Embryonic facial prominence (tissue), 1 donor: ENCODE measurements around the gene ABCC8.

Experiments used
- DNase-seq: peaks from one replicate; pipeline ENCODE4 v3.0.0-alpha.2; 2016; ENCODE audit errors: extremely low spot score

ABCC8 gene

GRCh38 chr11:17506314-17506713 lies 29.7 kb upstream of the ABCC8 start:
- no peak for DNase-seq

DNA sequence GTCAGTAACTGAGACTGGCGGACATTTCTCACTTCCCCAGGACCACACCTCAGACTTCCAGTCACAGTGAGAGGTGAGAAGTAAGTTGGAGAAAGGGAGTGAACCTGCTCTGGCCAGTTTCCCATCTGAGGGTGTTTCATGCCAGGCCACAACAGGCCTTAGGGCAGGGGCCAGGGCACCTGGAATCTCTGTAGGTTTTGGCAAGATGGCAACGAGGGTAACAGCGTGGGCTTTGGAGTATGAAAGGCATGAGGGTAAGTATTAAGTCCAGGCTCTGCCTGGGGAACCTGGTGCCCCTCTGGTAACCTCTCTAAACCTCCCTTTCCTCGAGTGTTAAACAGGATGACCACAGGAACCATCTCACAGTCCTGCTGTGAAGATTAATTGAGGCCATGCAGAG lies 28.5 kb upstream of the ABCC8 start:
- DNase-seq, result no peak

DNA sequence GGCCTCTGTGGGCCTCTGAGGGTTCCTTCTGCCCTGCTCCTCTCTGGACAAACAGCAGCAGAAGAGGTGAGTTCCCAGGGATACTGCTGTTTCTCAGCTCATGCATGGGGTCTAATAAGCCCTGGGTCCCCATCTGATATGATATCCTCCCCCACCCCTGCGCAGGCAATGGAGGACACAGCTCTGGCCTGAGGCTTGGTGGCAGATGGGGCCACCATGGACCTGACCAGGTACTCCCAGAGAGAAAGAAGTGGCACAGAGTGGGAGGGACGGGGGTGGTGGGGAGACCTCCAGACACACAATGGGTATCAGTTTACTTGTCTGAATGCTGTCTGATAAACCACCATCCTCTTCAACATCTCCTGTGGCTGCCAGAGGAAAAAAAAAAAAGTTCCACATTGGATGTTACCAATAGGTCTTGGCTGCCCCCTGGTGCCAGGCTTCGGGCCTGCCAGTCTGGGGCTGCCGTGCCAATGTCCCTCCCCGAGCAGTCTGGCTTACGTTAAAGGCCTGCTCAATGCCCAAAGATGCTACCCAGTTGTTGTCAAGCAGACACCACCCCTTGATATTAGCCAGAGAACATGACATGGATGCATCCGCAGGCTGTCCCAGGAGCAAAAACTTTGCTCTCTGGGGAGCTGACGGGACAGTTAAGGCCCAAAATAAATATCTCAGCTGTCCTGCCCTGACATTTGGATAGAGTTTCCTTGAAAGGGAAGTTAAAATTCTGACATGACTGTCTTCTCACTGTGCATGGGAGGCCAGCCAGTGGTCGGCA lies 27.9 kb upstream of the ABCC8 start:
- DNase-seq, result no peak

GRCh38 chr11:17502630-17503029 lies 26.0 kb upstream of the ABCC8 start:
- DNase-seq, result no peak

- no peak for DNase-seq
These were observed 24.0 kb upstream of the ABCC8 start for GRCh38 chr11:17500673-17501072.

DNA sequence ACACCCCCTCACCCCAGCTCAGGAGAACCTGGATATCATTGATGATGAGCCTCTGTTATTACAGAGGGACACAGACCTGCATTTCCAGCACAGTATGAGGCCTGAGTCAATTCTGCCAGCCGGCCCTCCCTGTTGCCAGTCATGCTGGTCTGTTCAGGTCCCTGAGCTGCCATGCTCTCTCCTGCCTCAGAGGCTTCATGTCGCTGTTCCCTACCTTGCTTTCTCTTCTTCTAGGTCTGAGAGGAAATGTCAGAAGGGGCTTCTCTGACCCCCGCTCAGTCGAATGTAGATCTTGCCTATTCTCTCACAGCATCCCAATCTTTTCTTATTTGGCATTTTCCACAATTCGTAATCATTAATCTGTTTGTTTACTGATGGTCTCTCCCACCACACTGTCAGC lies 21.8 kb upstream of the ABCC8 start:
- no peak for DNase-seq

DNA sequence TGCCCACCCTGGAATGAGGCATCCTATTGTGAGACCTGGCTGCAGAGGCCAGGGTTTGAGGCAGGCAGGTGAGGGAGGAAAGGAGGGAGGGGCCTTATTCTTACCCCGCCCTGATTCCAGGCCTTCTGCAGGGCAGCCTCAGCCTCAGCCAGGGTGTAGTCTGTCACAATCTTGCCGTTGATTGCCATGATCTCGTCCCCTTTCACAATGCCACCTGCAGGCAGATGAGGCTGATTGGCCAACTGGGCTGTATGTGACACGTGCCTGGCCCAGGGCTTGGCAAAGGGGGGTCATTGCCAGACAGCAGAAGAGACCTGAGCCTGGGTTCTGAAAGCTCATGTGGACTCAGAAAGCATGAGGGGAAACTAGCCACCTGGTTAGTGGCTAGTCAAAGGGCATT lies 21.4 kb upstream of the ABCC8 start:
- DNase-seq, result no peak

- DNase-seq, result no peak
These were observed 19.8 kb upstream of the ABCC8 start for GRCh38 chr11:17496406-17496805.

DNA sequence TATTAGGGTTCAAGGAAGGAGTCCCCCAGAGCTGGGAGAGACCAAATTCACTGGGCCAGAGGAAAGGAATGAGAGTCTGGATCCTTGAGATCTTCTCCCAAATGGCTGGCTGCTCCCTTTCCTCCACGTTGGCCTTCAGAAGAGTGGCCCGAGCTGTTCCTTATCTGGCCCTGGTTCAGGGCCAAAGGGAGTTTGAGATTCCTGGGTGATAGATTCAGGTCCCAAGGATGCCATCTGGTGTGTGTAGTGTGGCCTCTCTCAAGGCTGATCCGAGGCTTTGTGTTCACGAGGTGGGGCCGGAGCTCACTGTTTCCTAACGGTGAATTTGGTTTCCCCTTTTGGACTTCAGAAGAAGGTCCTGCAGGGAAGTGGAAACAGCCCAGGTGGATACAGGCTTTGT lies 17.4 kb upstream of the ABCC8 start:
- no peak for DNase-seq

- DNase-seq, result no peak
These were observed 14.3 kb upstream of the ABCC8 start for GRCh38 chr11:17490938-17491337.

DNA sequence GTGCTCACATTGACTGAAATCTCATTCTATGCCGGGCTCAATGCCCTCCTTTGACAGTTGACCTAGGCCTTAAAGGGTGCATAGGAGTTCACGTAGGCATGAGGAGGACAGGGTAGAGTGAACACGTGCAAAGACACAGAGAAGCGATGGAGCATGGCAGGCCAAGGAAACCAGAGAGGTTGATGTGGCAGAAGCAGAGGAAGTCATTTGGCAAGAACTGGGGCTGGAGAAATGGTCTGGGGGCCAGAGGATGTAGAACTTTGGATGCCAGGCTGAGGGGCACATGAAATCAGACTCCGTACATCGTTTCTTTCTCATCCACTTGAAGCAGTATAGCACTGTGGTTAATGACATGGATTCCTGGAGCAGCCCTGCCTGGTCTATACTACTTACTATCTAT lies 13.6 kb upstream of the ABCC8 start:
- no peak for DNase-seq

GRCh38 chr11:17489751-17490150 lies 13.1 kb upstream of the ABCC8 start:
- no peak for DNase-seq

DNA sequence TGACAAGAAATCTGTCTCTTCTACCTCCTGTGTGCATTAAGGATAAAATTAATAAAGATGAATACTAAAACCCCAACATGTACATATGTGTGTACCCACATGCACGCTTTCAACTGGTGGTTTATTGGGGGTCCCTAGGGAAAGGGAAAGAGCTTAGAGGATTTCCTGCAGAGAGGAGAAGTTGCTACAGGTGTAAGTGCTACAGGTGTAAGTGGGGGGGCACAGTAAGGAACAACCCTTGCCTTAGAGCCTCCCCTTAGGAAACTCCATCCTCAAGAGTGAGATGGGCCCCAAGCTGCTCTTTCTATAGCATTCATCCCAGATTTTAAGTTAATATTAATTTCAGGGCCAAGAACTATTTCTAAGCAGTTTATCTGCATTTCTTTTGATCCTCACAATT lies 11.9 kb upstream of the ABCC8 start:
- DNase-seq, result no peak

DNA sequence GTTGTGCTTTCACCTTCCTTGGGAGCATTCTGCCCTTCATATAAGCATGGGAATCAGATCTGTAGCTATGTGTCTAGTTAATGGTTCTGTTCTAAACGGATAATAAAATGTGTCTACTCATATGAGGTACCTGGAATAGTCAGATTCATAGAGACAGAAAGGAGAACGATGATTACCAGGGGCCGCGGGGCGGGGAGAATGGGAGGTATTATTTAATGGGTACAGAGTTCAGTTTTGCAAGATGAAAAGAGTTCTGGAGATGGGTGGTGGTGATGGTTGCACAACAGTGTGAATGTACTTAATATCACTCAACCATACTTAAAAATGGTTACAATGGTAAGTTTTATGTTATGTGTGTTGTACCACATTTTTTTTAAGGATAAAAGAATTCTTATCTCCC lies 10.0 kb upstream of the ABCC8 start:
- DNase-seq, result no peak

GRCh38 chr11:17483505-17483904 lies 6.9 kb upstream of the ABCC8 start:
- no peak for DNase-seq

DNA sequence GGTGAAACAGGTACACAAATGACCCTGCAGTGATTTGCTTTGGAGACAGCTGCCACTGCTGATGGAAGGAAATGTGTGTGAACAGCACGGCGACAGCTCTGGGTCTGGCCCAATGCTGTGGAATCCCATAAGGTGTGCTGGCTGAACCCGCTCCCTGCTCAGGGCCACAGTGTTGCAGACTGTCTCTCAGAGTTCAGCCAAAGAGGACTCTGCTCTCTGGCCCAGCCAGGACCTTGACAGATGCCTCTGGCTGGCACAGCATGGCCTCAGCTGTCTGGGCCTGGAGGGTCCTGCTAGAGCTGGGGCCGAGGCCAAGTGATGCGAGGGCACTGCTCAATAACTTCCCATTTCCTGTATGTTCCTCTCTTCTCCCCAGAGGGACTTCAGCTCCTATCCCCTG lies 5.3 kb upstream of the ABCC8 start:
- DNase-seq, result no peak

GRCh38 chr11:17479284-17480214 lies 2.9 kb upstream of the ABCC8 start:
- no peak for DNase-seq

- DNase-seq, result no peak
These were observed 1.4 kb upstream of the ABCC8 start for GRCh38 chr11:17478070-17478469.

GRCh38 chr11:17477361-17477760 lies 716 bp upstream of the ABCC8 start:
- DNase-seq, result no peak

GRCh38 chr11:17477084-17477333 lies 364 bp upstream of the ABCC8 start:
- no peak for DNase-seq

GRCh38 chr11:17475666-17476316 lies 854 bp downstream of the ABCC8 start:
- DNase-seq, result no peak

- no peak for DNase-seq
These were observed 3.4 kb downstream of the ABCC8 start for GRCh38 chr11:17473071-17473744.
